ENCODE results near the gene HTT. TPM values are rescaled to one million over a fixed set of nuclear protein-coding genes. Genes with fewer than 3 reads are reported as not detected.

Gene HTT
- polyA plus RNA-seq, 3 donors: 1.8 to 27.1 (median 3.0) TPM

DNA sequence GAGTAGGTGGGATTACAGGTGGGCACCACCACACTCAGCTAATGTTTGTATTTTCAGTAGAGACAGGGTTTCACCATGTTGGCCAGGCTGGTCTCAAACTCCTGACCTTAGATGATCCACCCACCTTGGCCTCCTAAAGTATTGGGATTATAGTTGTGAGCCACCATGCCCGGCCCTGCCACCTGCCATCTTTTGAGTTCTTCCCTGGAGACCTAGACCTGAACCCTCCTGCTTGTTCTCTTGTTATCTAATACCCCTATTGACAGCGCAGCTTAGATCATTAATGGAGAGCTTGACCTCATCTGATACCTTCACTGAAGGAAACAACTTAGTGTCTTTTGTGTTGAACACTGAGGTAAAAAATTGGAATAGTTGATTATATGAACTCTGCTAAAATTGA, 53.6 kb downstream of the HTT start:
- peaks cover 88 to 98% of the 10 kb centered on the region in 2 donors for H3K36me3 ChIP-seq (replicated peaks in 1 of 2; ENCODE audit: control insufficient read depth in 1 of 2, insufficient read depth in 2 of 2, low read length in 2 of 2)
- no peaks in the 10 kb centered on the region for H3K9me3 Mint-ChIP-seq
- peaks cover 84 to 91% of the 10 kb centered on the region in 2 donors for H3K36me3 Mint-ChIP-seq
- H3K4me1 Mint-ChIP-seq: no peaks in the 10 kb centered on the region
- TF ChIP-seq CTCF (IDR thresholded peaks at IDR 0.05): no peak
- no peak overlapping the region for H3K4me2 ChIP-seq (replicated peaks; ENCODE audit: extremely low read depth, low read length, poor library complexity, severe bottlenecking)
- DNase-seq: no peak
- no peaks in the 10 kb centered on the region for H3K79me2 ChIP-seq (ENCODE audit: insufficient read depth, low read length)
- peak overlapping the region in 1 of 7 donors; percentile 45 for H3K27ac Mint-ChIP-seq
- peaks cover 0 to 1% (median 0%) of the 10 kb centered on the region in 3 donors for H3K27me3 Mint-ChIP-seq (ENCODE audit: low read depth in 3 of 3)
- H3K4me3 ChIP-seq (replicated peaks in 1 of 3; ENCODE audit: low read depth in 2 of 3, low read length in 3 of 3): no peak overlapping the region
- H3K27ac ChIP-seq (ENCODE audit: low read depth in 1 of 2, low read length in 2 of 2): no peak overlapping the region
- no peaks in the 10 kb centered on the region for H4K20me1 ChIP-seq (ENCODE audit: insufficient read depth, low read length)
- H3K4me3 Mint-ChIP-seq: no peak overlapping the region
- intact Hi-C loops (cut with micrococcal nuclease): no loop called here
- no CpG with 5 or more reads among the region's 2 CpGs for WGBS (ENCODE audit: insufficient coverage)
- H3K9me3 ChIP-seq (replicated peaks in 1 of 2; ENCODE audit: control insufficient read depth in 1 of 2, insufficient read depth in 1 of 2, low read length in 2 of 2): no peaks in the 10 kb centered on the region
- no peaks in the 10 kb centered on the region for H3K27me3 ChIP-seq (ENCODE audit: control insufficient read depth in 2 of 2, insufficient read depth in 2 of 2, low read length in 2 of 2)
- H3K9ac ChIP-seq (ENCODE audit: insufficient read depth, low read length, poor library complexity, severe bottlenecking): no peak overlapping the region
- no peak overlapping the region for H2AFZ ChIP-seq (ENCODE audit: insufficient read depth, low read depth, low read length, poor library complexity, severe bottlenecking)
- H3K4me1 ChIP-seq (ENCODE audit: control insufficient read depth in 1 of 2, insufficient read depth in 2 of 2, low read length in 2 of 2): no peaks in the 10 kb centered on the region

GRCh38 chr4:3128976-3129375, 54.5 kb downstream of the HTT start:
- WGBS (ENCODE audit: insufficient coverage): no CpG with 5 or more reads among the region's 1 CpG
- H3K27me3 ChIP-seq (ENCODE audit: control insufficient read depth in 2 of 2, insufficient read depth in 2 of 2, low read length in 2 of 2): no peaks in the 10 kb centered on the region
- H3K27ac ChIP-seq (ENCODE audit: low read depth in 1 of 2, low read length in 2 of 2): no peak overlapping the region
- intact Hi-C loops (cut with micrococcal nuclease): no loop called here
- no peaks in the 10 kb centered on the region for H3K4me1 ChIP-seq (ENCODE audit: control insufficient read depth in 1 of 2, insufficient read depth in 2 of 2, low read length in 2 of 2)
- Mint-ChIP-seq H3K4me3 (no peak overlapping the region), H3K27me3 (ENCODE audit: low read depth in 3 of 3) (peaks cover 0 to 1% (median 0%) of the 10 kb centered on the region in 3 donors), H3K36me3 (peaks cover 82 to 91% of the 10 kb centered on the region in 2 donors), H3K4me1 (no peaks in the 10 kb centered on the region), H3K9me3 (no peaks in the 10 kb centered on the region), H3K27ac (no peak overlapping the region)
- no peak overlapping the region for H3K9ac ChIP-seq (ENCODE audit: insufficient read depth, low read length, poor library complexity, severe bottlenecking)
- H2AFZ ChIP-seq (ENCODE audit: insufficient read depth, low read depth, low read length, poor library complexity, severe bottlenecking): no peak overlapping the region
- no peak overlapping the region for H3K4me2 ChIP-seq (replicated peaks; ENCODE audit: extremely low read depth, low read length, poor library complexity, severe bottlenecking)
- peaks cover 88 to 98% of the 10 kb centered on the region in 2 donors for H3K36me3 ChIP-seq (replicated peaks in 1 of 2; ENCODE audit: control insufficient read depth in 1 of 2, insufficient read depth in 2 of 2, low read length in 2 of 2)
- no peak for TF ChIP-seq CTCF (IDR thresholded peaks at IDR 0.05)
- no peak for DNase-seq
- no peak overlapping the region for H3K4me3 ChIP-seq (replicated peaks in 1 of 3; ENCODE audit: low read depth in 2 of 3, low read length in 3 of 3)
- H3K9me3 ChIP-seq (replicated peaks in 1 of 2; ENCODE audit: control insufficient read depth in 1 of 2, insufficient read depth in 1 of 2, low read length in 2 of 2): no peaks in the 10 kb centered on the region
- no peaks in the 10 kb centered on the region for H3K79me2 ChIP-seq (ENCODE audit: insufficient read depth, low read length)
- H4K20me1 ChIP-seq (ENCODE audit: insufficient read depth, low read length): no peaks in the 10 kb centered on the region
